Measurements from ENCODE around the gene SMO.

SMO gene

DNA sequence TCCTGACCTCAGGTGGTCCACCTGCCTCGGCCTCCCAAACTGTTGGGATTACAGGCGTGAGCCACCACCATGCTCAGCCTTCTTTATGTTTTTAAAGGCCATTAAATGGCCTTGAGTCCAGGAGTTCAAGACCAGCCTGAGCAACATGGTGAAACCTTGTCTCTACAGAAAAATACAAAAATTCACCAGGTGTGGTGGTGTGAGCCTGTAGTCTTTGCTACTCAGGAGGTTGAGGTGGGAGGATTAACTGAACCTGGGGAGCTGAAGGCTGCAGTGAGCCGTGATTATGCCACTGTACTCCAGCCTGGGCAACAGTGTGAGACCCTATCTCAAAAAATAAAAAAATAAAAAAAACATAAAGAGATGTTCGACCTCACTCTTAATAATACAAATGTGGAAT lies 11.0 kb downstream of the SMO start:
- no peak overlapping the region for H3K4me3 ChIP-seq (ENCODE audit: low read depth, low read length)
- TF ChIP-seq, protein P1, sequence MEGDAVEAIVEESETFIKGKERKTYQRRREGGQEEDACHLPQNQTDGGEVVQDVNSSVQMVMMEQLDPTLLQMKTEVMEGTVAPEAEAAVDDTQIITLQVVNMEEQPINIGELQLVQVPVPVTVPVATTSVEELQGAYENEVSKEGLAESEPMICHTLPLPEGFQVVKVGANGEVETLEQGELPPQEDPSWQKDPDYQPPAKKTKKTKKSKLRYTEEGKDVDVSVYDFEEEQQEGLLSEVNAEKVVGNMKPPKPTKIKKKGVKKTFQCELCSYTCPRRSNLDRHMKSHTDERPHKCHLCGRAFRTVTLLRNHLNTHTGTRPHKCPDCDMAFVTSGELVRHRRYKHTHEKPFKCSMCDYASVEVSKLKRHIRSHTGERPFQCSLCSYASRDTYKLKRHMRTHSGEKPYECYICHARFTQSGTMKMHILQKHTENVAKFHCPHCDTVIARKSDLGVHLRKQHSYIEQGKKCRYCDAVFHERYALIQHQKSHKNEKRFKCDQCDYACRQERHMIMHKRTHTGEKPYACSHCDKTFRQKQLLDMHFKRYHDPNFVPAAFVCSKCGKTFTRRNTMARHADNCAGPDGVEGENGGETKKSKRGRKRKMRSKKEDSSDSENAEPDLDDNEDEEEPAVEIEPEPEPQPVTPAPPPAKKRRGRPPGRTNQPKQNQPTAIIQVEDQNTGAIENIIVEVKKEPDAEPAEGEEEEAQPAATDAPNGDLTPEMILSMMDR (IDR thresholded peaks at IDR 0.05; ENCODE audit: borderline replicate concordance, insufficient read depth, low read depth, low read length) = no peak

DNA sequence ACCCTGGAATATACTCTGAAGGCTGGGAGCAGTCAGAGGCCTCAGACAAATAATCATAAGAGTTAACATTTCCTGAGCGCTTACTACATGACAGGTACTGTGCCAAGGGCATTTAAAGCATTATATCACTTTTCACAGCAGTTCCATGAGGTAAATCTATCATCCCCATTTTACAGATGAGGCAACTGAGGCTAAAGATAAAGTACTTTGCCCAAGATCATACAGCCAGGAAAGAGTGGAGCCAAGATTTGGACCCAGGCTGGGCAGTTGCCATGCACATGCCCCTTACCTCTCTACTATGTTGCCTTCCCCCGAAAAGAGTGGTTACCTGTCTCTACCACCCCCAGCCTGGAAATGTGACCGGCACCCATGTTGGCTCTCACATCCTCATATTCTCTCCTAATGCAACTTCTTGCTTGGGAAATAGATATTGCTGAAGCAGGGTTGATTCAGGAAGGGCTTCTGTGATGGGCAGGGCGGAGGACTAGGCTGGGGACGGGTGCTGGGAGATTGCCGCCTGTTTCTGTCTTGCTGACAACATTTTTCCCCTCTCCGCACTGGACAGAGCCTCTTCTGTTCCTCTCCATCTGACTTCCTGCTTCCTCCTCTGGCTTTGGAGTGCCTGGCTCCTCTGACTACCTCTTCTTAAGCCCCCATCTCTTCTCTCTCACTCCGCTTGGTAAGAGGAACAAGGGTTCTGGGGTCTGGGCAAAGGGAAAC lies 13.8 kb downstream of the SMO start:
- H3K4me3 ChIP-seq (ENCODE audit: low read depth, low read length) = no peak overlapping the region
- TF ChIP-seq, protein P1 (IDR thresholded peaks at IDR 0.05; ENCODE audit: borderline replicate concordance, insufficient read depth, low read depth, low read length) = no peak

DNA sequence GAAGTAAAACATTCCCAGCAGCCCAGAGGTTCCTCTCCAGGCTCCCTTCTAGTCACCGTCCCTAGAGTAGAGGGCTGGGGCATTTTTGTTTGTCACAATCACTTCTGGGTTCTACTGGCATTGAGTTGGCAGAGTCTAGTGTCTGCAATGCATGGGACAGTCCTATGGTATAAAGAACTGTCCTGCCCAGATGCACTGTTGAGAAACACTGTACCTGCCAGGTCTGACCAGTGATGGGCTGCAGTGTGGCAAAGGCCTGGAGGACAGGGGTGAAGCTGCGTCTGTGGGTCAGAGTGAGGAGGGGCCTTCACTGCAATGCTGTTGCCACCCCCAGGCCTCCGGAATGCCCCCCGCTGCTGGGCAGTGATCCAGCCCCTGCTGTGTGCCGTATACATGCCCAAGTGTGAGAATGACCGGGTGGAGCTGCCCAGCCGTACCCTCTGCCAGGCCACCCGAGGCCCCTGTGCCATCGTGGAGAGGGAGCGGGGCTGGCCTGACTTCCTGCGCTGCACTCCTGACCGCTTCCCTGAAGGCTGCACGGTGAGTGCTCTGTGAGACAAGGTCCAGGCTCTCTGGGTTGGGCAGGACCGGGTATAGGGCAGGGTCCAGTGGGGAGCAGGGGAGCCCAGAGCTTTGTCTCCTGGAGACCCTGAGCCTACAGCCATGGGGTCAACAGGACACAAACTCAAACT lies 14.8 kb downstream of the SMO start:
- H3K4me3 ChIP-seq (ENCODE audit: low read depth, low read length) = no peak overlapping the region
- TF ChIP-seq, protein P1 (IDR thresholded peaks at IDR 0.05; ENCODE audit: borderline replicate concordance, insufficient read depth, low read depth, low read length) = no peak

DNA sequence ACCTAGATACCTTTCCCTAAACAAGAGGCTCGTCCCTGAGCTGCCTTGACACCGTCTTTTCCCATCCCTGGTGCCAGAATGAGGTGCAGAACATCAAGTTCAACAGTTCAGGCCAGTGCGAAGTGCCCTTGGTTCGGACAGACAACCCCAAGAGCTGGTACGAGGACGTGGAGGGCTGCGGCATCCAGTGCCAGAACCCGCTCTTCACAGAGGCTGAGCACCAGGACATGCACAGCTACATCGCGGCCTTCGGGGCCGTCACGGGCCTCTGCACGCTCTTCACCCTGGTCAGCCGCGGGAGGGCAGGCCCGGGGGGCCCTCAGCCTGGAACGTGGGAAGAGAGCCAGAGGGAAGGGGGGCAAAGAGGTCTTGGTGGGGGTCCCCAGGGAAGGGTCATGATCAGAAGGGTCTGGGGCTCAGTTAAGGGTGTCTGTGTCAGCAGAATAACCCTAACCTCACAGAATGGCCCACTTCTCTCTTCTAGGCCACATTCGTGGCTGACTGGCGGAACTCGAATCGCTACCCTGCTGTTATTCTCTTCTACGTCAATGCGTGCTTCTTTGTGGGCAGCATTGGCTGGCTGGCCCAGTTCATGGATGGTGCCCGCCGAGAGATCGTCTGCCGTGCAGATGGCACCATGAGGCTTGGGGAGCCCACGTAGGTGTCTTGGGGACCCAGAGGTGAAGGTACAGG lies 16.8 kb downstream of the SMO start:
- TF ChIP-seq, protein P1 (IDR thresholded peaks at IDR 0.05; ENCODE audit: borderline replicate concordance, insufficient read depth, low read depth, low read length) = no peak
- H3K4me3 ChIP-seq (ENCODE audit: low read depth, low read length) = no peak overlapping the region

DNA sequence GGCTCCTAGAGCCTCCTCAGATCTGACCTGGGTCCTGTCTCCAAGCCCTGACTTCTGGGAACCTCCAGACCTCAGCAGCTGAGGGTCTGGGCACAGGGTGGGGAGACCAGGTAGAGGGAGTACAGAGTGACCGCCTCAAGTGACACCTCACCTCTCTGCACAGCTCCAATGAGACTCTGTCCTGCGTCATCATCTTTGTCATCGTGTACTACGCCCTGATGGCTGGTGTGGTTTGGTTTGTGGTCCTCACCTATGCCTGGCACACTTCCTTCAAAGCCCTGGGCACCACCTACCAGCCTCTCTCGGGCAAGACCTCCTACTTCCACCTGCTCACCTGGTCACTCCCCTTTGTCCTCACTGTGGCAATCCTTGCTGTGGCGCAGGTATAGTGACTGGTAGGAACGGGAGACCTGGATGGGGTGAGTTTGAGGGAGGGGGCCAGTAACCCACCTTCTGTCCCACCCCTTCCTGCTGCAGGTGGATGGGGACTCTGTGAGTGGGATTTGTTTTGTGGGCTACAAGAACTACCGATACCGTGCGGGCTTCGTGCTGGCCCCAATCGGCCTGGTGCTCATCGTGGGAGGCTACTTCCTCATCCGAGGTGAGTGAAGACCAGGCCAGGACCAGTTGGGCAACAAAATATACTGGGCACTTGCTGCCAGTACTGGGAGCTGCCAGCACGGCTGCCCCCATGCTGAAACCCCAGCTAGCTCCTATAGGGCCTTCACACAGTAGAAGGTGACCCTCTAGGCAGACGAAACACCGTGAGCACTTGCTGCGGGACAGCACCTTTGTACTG lies 17.8 kb downstream of the SMO start:
- TF ChIP-seq, protein P1 (IDR thresholded peaks at IDR 0.05; ENCODE audit: borderline replicate concordance, insufficient read depth, low read depth, low read length) = no peak
- H3K4me3 ChIP-seq (ENCODE audit: low read depth, low read length) = no peak overlapping the region

DNA sequence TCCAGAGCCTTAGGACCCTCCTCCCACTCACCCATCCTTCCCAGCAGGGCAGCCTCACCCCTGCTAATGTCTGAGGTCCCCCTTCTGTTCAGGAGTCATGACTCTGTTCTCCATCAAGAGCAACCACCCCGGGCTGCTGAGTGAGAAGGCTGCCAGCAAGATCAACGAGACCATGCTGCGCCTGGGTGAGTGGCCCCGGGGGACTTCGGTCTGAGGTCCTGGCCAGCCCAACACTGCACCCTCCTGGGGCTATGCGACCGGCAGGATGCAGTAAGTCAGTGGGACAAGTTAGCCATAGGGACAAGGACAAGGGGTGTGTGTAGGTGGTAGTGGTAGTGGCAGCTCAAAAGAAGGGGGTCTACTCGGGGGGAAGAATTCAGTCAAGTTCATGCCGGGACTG lies 20.2 kb downstream of the SMO start:
- TF ChIP-seq, protein P1 (IDR thresholded peaks at IDR 0.05; ENCODE audit: borderline replicate concordance, insufficient read depth, low read depth, low read length) = no peak; the same call in 1 of the 2 replicates
- no peak overlapping the region for H3K4me3 ChIP-seq (ENCODE audit: low read depth, low read length)
